ENCODE measurements around the gene SLIT3.

DNA sequence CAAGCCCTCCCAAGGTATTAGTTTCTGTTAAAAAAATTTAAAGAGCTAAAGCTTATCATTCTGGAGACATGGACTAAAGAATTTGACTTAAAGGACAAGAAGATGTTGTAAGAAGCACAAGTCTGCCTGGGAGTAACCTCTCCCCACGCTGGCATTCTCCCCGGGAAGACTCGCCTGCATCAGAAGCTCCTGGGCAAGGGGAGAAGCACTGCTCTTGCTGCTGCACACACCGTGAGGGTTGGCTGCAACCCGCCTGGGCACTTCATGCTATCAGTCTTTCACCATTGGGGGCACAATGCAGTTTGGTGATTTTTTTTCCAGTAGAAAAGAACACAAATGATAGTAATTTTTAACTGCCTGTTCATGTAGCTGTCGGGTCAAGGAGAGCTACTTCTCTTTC is 529.3 kb downstream of the SLIT3 start:
- TF ChIP-seq CTCF (conservative IDR thresholded peaks at IDR 0.05; ENCODE audit: low read length) (no peak), EZH2phosphoT487 (IDR thresholded peaks at IDR 0.05; ENCODE audit: borderline replicate concordance) (no peak)

All from Loucy (cell line).